ENCODE results near the gene CDK14.

DNA sequence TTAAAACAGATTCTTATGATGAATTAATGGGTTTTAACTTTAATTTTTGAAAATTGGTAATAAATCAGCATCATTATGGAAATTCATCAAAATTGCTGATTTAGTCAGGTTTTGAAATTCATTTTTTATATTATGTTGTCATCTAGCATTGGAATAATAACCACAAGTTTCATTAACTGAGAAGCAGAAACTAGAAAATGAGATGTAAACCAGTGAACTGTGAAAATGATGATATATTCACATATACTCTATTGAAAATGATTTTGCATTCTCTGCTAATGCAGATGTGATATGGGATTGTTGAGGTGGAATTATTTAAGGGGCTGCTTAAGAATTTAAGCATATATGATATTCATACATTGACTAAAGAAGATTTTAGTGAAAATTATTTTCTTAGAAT lies 352.0 kb downstream of the CDK14 start:
- TF ChIP-seq CHD1 (IDR thresholded peaks at IDR 0.05; ENCODE audit: low read depth, low read length) (no peak), NRF1 (IDR thresholded peaks at IDR 0.05; ENCODE audit: low read depth, low read length) (no peak), SP2 (IDR thresholded peaks at IDR 0.05; ENCODE audit: low read length) (no peak), NANOG (IDR thresholded peaks at IDR 0.05; ENCODE audit: insufficient read depth, low read depth, low read length, poor library complexity, severe bottlenecking) (no peak)
- TF ChIP-seq, protein P1, sequence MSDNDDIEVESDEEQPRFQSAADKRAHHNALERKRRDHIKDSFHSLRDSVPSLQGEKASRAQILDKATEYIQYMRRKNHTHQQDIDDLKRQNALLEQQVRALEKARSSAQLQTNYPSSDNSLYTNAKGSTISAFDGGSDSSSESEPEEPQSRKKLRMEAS (IDR thresholded peaks at IDR 0.05): no peak
